K562 (cell line): ENCODE results near the gene GPR3. TPM values are rescaled to one million over a fixed set of nuclear protein-coding genes. Genes with fewer than 3 reads are reported as not detected.

Experiments
- CTCFL ChIP-seq: IDR thresholded peaks from 2 replicates; pipeline ENCODE4 v1.6.1; 2011; ENCODE audit warnings: borderline replicate concordance, low read depth, mild to moderate bottlenecking, moderate library complexity, low read length; ENCODE audit not compliant: insufficient read depth, poor library complexity, severe bottlenecking
- FOXM1 ChIP-seq, 2 experiments: fragments of 450-650 bp in 1 of 2; sonication (generic) in 1 of 2; formaldehyde crosslinking in 1 of 2; IDR thresholded peaks; 2 replicates each; pipeline versions ENCODE4 v1.6.1 to v1.9.0; 2017 to 2022; ENCODE audit warnings: low read depth in 2 of 2, mild to moderate bottlenecking in 2 of 2, missing genetic modification reagents in 1 of 2, moderate library complexity in 1 of 2
- GABPA ChIP-seq: fragments of 200-800 bp; sonication (Bioruptor generic); conservative IDR thresholded peaks from 2 replicates; pipeline ENCODE4 v1.6.1; 2016; ENCODE audit warnings: low read depth, missing genetic modification characterization, missing compliant biosample characterization
- KDM5B ChIP-seq: fragments of 200-600 bp; sonication (generic); IDR thresholded peaks from 2 replicates; pipeline ENCODE4 v1.6.1; 2012; ENCODE audit warnings: low read depth, mild to moderate bottlenecking, moderate library complexity, low read length, control low read depth, inconsistent platforms; ENCODE audit not compliant: insufficient replicate concordance
- MLX ChIP-seq, 2 experiments: fragments of 450-650 bp in 1 of 2; sonication (generic) in 1 of 2; formaldehyde crosslinking; conservative IDR thresholded peaks; 2 replicates each; pipeline versions ENCODE4 v1.4.0 to v1.8.1; 2020 to 2022; ENCODE audit warnings: mild to moderate bottlenecking in 1 of 2, missing genetic modification reagents in 1 of 2
- RBFOX2 ChIP-seq: fragments of 200-400 bp; formaldehyde crosslinking; IDR thresholded peaks from 2 replicates; pipeline ENCODE4 v1.6.1; 2017; ENCODE audit warnings: low read depth, mild to moderate bottlenecking, low read length, moderate library complexity
- REST ChIP-seq, 2 experiments: fragments of 450-650 bp; formaldehyde crosslinking in 1 of 2; IDR thresholded peaks; 2 replicates each; pipeline versions ENCODE4 v1.4.0 to v1.6.1; 2014 to 2020; ENCODE audit warnings: mild to moderate bottlenecking in 2 of 2, borderline replicate concordance in 1 of 2, low read depth in 1 of 2
- ZBTB5 ChIP-seq: fragments of 450-650 bp; IDR thresholded peaks from 2 replicates; pipeline ENCODE4 v1.6.1; 2017; ENCODE audit warnings: antibody characterized with exemption
- ZNF263 ChIP-seq: sonication (generic); formaldehyde crosslinking; IDR thresholded peaks from 2 replicates; pipeline ENCODE4 v1.8.0; 2022; ENCODE audit warnings: mild to moderate bottlenecking, missing genetic modification reagents, borderline replicate concordance
- polyA plus RNA-seq, 8 experiments: library from polyadenylated mRNA; depleted of rRNA in 4 of 8; stranded (reverse) in 5 of 8; unstranded in 3 of 8; fragments of >200 nt; fragmentation: Nextera tagmentation in 2 of 8; fragmentation: Illumina TruSeq in 1 of 8; extraction: Ambion mirVana in 2 of 8; extraction: Trizol in 1 of 8; gene quantifications; 2 replicates each; pipeline versions ENCODE4 v1.2.1 to v1.2.3, GENCODE V29; 2011 to 2014; ENCODE audit warnings: inconsistent platforms in 1 of 8, missing spikeins in 1 of 8
- total RNA-seq, 7 experiments: library from RNA; depleted of rRNA in 6 of 7; stranded (reverse); fragments of >200 nt in 6 of 7; fragmentation: Illumina TruSeq in 2 of 7; extraction: Trizol in 2 of 7; gene quantifications; 2 replicates each; pipeline versions ENCODE4 v1.2.1 to v1.2.3, GENCODE V29; 2011 to 2021; ENCODE audit warnings: low replicate concordance in 1 of 7

GPR3 gene
- total and polyA plus RNA-seq, 9 of the 15 experiments (the other 6 are each of a cell fraction or from before 2014, with no cell fraction given): 0.24 to 11.5 (median 3.7) TPM

GRCh38 chr1:27366411-27367159 is 25.8 kb upstream of the GPR3 start, which contains the start of gene MAP3K6 (continued):
- TF ChIP-seq REST (IDR thresholded peaks at IDR 0.05; ENCODE audit: borderline replicate concordance) (peak; percentile 91), REST (CRISPR knock-in tag; IDR thresholded peaks at IDR 0.05; ENCODE audit: low read depth) (peak; percentile 77), FOXM1 (IDR thresholded peaks at IDR 0.05; ENCODE audit: low read depth) (no peak), FOXM1 (CRISPR knock-in tag; IDR thresholded peaks at IDR 0.05; ENCODE audit: low read depth) (0 out of 2 replicates have a peak, but pooled peaks have one; percentile 1), ZBTB5 (peak; percentile 46; the same call in 1 of the 2 replicates), GABPA (tag) (0 out of 2 replicates have a peak, but pooled peaks have one; percentile 18), ZNF263 (CRISPR knock-in tag) (peak; percentile 16; the same call in 1 of the 2 replicates), KDM5B (peak; percentile 85), RBFOX2 (peak; percentile 75), CTCFL (peak; percentile 99), MLX (CRISPR knock-in tag; conservative IDR thresholded peaks at IDR 0.05) (0 out of 4 replicates have a peak, but pooled peaks of 1 of the 2 experiments have one; percentile 5)
